Rectal smooth muscle tissue (tissue), 1 donor: ENCODE data around the gene SPAG7.

Experiments
- H3K27ac ChIP-seq: one replicate; pipeline ENCODE4 v1.7.0; 2013; ENCODE audit warnings: low read depth, low read length, inconsistent platforms
- H3K27me3 ChIP-seq: one replicate; pipeline ENCODE4 v1.7.0; 2013; ENCODE audit warnings: low read length; ENCODE audit not compliant: control insufficient read depth, insufficient read depth
- H3K36me3 ChIP-seq: one replicate; pipeline ENCODE4 v1.7.0; 2013; ENCODE audit warnings: low read length; ENCODE audit not compliant: control insufficient read depth, insufficient read depth
- H3K4me1 ChIP-seq: one replicate; pipeline ENCODE4 v1.7.0; 2013; ENCODE audit warnings: low read length; ENCODE audit not compliant: control insufficient read depth, insufficient read depth
- H3K4me3 ChIP-seq: one replicate; pipeline ENCODE4 v1.7.0; 2013; ENCODE audit warnings: low read length
- H3K9ac ChIP-seq: one replicate; pipeline ENCODE4 v1.7.0; 2013; ENCODE audit warnings: low read length

SPAG7 gene

GRCh38 chr17:4967539-4968485 lies at the start of gene SPAG7:
SPAG7 (minus strand) TSS chr17:4967817; CDS start chr17:4967804, 13 bp downstream.
- Histone ChIP-seq H3K9ac (peak within 1 kb of the TSS; percentile 94), H3K4me3 (peak within 1 kb of the TSS; percentile 84), H3K27me3 (no peaks in the 10 kb centered on the region), H3K4me1 (peaks cover 22% of the 10 kb centered on the region), H3K27ac (peak within 1 kb of the TSS; percentile 91), H3K36me3 (peaks cover 11% of the 10 kb centered on the region)

- Histone ChIP-seq H3K27me3 (no peaks in the 10 kb centered on the region), H3K4me3 (no peak overlapping the region), H3K4me1 (no peaks in the 10 kb centered on the region), H3K27ac (no peak overlapping the region), H3K9ac (no peak overlapping the region), H3K36me3 (peaks cover 37% of the 10 kb centered on the region)
Measured at GRCh38 chr17:5014357-5014756, 46.7 kb upstream of the SPAG7 start.

GRCh38 chr17:5011928-5012327 lies 44.3 kb upstream of the SPAG7 start:
- no peak overlapping the region for H3K4me3 ChIP-seq
- H3K27ac ChIP-seq, result no peak overlapping the region
- peaks cover 51% of the 10 kb centered on the region for H3K36me3 ChIP-seq
- no peaks in the 10 kb centered on the region for H3K4me1 ChIP-seq
- no peaks in the 10 kb centered on the region for H3K27me3 ChIP-seq
- H3K9ac ChIP-seq, result no peak overlapping the region

GRCh38 chr17:5003214-5003867 lies 35.7 kb upstream of the SPAG7 start:
- Histone ChIP-seq H3K27me3 (no peaks in the 10 kb centered on the region), H3K36me3 (peaks cover 57% of the 10 kb centered on the region), H3K4me1 (peaks cover 9% of the 10 kb centered on the region), H3K27ac (no peak overlapping the region), H3K9ac (no peak overlapping the region), H3K4me3 (no peak overlapping the region)

GRCh38 chr17:5002121-5002788 lies 34.6 kb upstream of the SPAG7 start:
- Histone ChIP-seq H3K4me1 (peaks cover 9% of the 10 kb centered on the region), H3K4me3 (no peak overlapping the region), H3K36me3 (peaks cover 47% of the 10 kb centered on the region), H3K27me3 (no peaks in the 10 kb centered on the region), H3K27ac (no peak overlapping the region), H3K9ac (no peak overlapping the region)

GRCh38 chr17:5000237-5000639 lies 32.6 kb upstream of the SPAG7 start:
- Histone ChIP-seq H3K4me1 (peaks cover 12% of the 10 kb centered on the region), H3K27ac (no peak overlapping the region), H3K36me3 (peaks cover 37% of the 10 kb centered on the region), H3K27me3 (no peaks in the 10 kb centered on the region), H3K9ac (no peak overlapping the region), H3K4me3 (no peak overlapping the region)

- Histone ChIP-seq H3K4me1 (peaks cover 12% of the 10 kb centered on the region), H3K4me3 (peak overlapping the region; percentile 92), H3K27me3 (no peaks in the 10 kb centered on the region), H3K9ac (no peak overlapping the region), H3K36me3 (peaks cover 31% of the 10 kb centered on the region), H3K27ac (no peak overlapping the region)
Measured at GRCh38 chr17:4999430-5000093, 31.9 kb upstream of the SPAG7 start.

GRCh38 chr17:4998732-4999429 lies 31.3 kb upstream of the SPAG7 start:
- peaks cover 24% of the 10 kb centered on the region for H3K36me3 ChIP-seq
- peak overlapping the region; percentile 76 for H3K9ac ChIP-seq
- peak overlapping the region; percentile 92 for H3K4me3 ChIP-seq
- H3K27me3 ChIP-seq, result no peaks in the 10 kb centered on the region
- no peak overlapping the region for H3K27ac ChIP-seq
- peaks cover 12% of the 10 kb centered on the region for H3K4me1 ChIP-seq

GRCh38 chr17:4998027-4998731 lies 30.6 kb upstream of the SPAG7 start:
- Histone ChIP-seq H3K4me1 (peaks cover 12% of the 10 kb centered on the region), H3K4me3 (peak overlapping the region; percentile 92), H3K27ac (peak overlapping the region; percentile 95), H3K27me3 (no peaks in the 10 kb centered on the region), H3K36me3 (peaks cover 17% of the 10 kb centered on the region), H3K9ac (peak overlapping the region; percentile 76)

- Histone ChIP-seq H3K27me3 (no peaks in the 10 kb centered on the region), H3K27ac (peak within 1 kb of the TSS; percentile 95), H3K4me3 (peak within 1 kb of the TSS; percentile 92), H3K36me3 (peaks cover 14% of the 10 kb centered on the region), H3K4me1 (peaks cover 12% of the 10 kb centered on the region), H3K9ac (peak within 1 kb of the TSS; percentile 76)
Measured at GRCh38 chr17:4997302-4998026, 29.8 kb upstream of the SPAG7 start, which contains the start of the genes INCA1 and KIF1C. INCA1 (minus strand) TSS chr17:4997522; CDS start chr17:4994437, 3,085 bp downstream. KIF1C (plus strand) TSS chr17:4997950; CDS start chr17:5000247, 2,297 bp downstream.
